Adrenal gland (tissue), 12 donors: ENCODE data around the gene BBX. TPM values are rescaled to one million over a fixed set of nuclear protein-coding genes. Genes with fewer than 3 reads are reported as not detected.

ENCODE experiments used
- DNase-seq, 7 donors: peaks; one replicate each; pipeline ENCODE4 v3.0.0-alpha.2; 2019 to 2020
- H3K27ac ChIP-seq, 5 donors: fragments of 200-600 bp; sonication (generic) in 4 of 5; 1 replicate in 3 of 5; 2 replicates in 2 of 5; pipeline versions ENCODE4 v1.5.1 to v1.8.0; 2016 to 2020; ENCODE audit warnings: mild to moderate bottlenecking in 1 of 5
- H3K27me3 ChIP-seq: fragments of 200-600 bp; 2 replicates; pipeline ENCODE4 v1.8.0; 2021
- H3K36me3 ChIP-seq, 2 donors: fragments of 200-600 bp; replicated peaks in 1 of 2; 1 replicate in 1 of 2; 2 replicates in 1 of 2; pipeline versions ENCODE4 v1.5.1 to v1.8.0; 2018 to 2022
- H3K4me1 ChIP-seq, 2 donors: fragments of 200-600 bp; replicated peaks in 1 of 2; 1 replicate in 1 of 2; 2 replicates in 1 of 2; pipeline versions ENCODE4 v1.5.1 to v1.8.0; 2018 to 2021
- H3K4me3 ChIP-seq, 4 donors: fragments of 200-600 bp; sonication (generic) in 3 of 4; one replicate each; pipeline ENCODE4 v1.5.1; 2016 to 2018
- H3K9me3 ChIP-seq, 3 donors: fragments of 200-600 bp; sonication (generic) in 1 of 3; replicated peaks in 1 of 3; 1 replicate in 2 of 3; 2 replicates in 1 of 3; pipeline versions ENCODE4 v1.5.1 to v1.8.0; 2016 to 2021
- POLR2A ChIP-seq, 2 donors: fragments of 450-650 bp; IDR thresholded peaks; one replicate each; pipeline ENCODE4 v1.6.1; 2017; ENCODE audit warnings: antibody characterized with exemption in 2 of 2, mild to moderate bottlenecking in 2 of 2, moderate library complexity in 1 of 2
- WGBS, 4 donors: extraction: QIAGEN DNeasy Blood & Tissue Kit in 2 of 4; methylation state at CpG; one replicate each; pipeline versions ENCODE4 v1.1.5 to v1.1.7; 2013 to 2017; 5-methylcytosine and 5-hydroxymethylcytosine counted together
- intact Hi-C, 2 donors: fragments of 100-400 bp; cut with DNase I; formaldehyde crosslinking; loops; one replicate each; pipeline versions ENCODE4 v1.14.1 to v1.15.0; 2022 to 2023
- polyA plus RNA-seq, 3 donors: library from polyadenylated mRNA; stranded (reverse); fragments of 200-250 nt in 2 of 3; fragments of 350-450 nt in 1 of 3; fragmentation: Illumina TruSeq in 1 of 3; extraction: RNeasy Lipid Tissue Mini Kit (QIAGEN cat#74804) in 1 of 3; gene quantifications; one replicate each; pipeline ENCODE4 v1.2.3, GENCODE V29; 2013 to 2014
- total RNA-seq, 9 donors: library from RNA; depleted of rRNA in 4 of 9; stranded (reverse); fragments of >200 nt in 4 of 9; fragments of 120-200 nt in 1 of 9; fragmentation: NEBNext Ultra II Directional in 1 of 9; extraction: Animal tissue kit (Norgen Biotek cat#: 25700) in 1 of 9; gene quantifications; one replicate each; pipeline versions ENCODE4 v1.1.0 to v1.2.4, GENCODE V29; 2013 to 2023
- TF ChIP-seq, protein P1 (sequence below), 6 experiments: fragments of 450-650 bp in 4 of 6; fragments of 200-600 bp in 2 of 6; sonication (generic) in 1 of 6; IDR thresholded peaks; 1 replicate in 5 of 6; 2 replicates in 1 of 6; pipeline versions ENCODE4 v1.5.1 to v1.8.0; 2016 to 2021; ENCODE audit warnings: antibody characterized with exemption in 6 of 6, mild to moderate bottlenecking in 2 of 6, moderate library complexity in 1 of 6
- donor health status: healthy with polysubstance abuse.
- donor health status: Bipolar disorder and iron deficiency.
- donor health status: DM: yes; HTN: yes; CAD: no.
- donor health status: DM: no; HTN: no; CAD: no.
- donor health status: DM: no; HTN: no; CAD: no.
- donor health status: DM: yes; HTN: yes; CAD: no.

Gene BBX
- total and polyA plus RNA-seq, 12 donors = 12.8 to 208 (median 116) TPM

DNA sequence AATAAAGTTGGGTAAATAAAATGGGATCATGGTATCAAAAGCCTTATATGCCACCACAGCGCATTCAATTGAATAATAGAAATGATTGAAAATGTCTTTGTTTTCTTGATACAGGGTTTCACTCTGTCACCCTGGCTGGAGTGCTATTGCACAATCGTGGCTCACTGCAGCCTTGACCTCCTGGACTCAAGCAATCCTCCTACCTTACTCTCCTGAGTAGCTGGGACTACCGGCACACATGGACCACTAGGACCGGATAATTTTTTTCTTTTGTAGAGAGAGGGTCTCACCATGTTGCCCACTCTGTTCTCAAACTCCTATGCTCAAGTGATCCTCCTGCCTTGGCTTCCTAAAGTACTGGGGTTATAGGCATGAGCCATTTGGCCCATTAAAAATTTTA is 33.8 kb upstream of the BBX start:
- H3K9me3 ChIP-seq = no peaks in the 10 kb centered on the region
- H3K4me1 ChIP-seq = no peaks in the 10 kb centered on the region
- H3K36me3 ChIP-seq = no peaks in the 10 kb centered on the region
- DNase-seq = peak; percentile 38 to 68 (median 62)
- TF ChIP-seq, protein P1, sequence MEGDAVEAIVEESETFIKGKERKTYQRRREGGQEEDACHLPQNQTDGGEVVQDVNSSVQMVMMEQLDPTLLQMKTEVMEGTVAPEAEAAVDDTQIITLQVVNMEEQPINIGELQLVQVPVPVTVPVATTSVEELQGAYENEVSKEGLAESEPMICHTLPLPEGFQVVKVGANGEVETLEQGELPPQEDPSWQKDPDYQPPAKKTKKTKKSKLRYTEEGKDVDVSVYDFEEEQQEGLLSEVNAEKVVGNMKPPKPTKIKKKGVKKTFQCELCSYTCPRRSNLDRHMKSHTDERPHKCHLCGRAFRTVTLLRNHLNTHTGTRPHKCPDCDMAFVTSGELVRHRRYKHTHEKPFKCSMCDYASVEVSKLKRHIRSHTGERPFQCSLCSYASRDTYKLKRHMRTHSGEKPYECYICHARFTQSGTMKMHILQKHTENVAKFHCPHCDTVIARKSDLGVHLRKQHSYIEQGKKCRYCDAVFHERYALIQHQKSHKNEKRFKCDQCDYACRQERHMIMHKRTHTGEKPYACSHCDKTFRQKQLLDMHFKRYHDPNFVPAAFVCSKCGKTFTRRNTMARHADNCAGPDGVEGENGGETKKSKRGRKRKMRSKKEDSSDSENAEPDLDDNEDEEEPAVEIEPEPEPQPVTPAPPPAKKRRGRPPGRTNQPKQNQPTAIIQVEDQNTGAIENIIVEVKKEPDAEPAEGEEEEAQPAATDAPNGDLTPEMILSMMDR (IDR thresholded peaks at IDR 0.05) = no peak
- no peak for TF ChIP-seq POLR2A (IDR thresholded peaks at IDR 0.05)
- WGBS, 4 donors = 47 to 61% (median 56%) methylated on average over 4 of the region's 4 CpGs
- H3K4me3 ChIP-seq = no peak overlapping the region
- no peaks in the 10 kb centered on the region for H3K27me3 ChIP-seq
- H3K27ac ChIP-seq = no peak overlapping the region
- intact Hi-C loops = no loop called here

DNA sequence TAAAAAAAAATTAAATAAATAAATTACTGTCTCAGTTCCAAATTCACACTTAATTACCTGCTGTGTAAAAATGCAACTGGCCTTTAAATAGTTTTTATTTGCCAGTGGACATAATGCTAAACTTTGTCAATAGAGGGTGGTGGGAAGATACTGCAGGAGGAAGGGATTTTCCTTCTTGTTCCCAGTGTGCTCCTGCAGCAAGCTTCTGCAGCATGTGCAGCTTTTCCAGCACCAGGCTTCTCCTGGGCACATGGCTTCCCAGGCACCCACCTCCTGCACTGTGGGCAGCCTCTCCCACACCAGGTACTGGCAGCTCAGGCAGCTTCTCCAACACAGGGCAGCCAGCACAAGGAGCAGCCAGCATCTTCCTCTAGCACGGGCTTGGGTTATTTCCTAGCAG is 29.6 kb upstream of the BBX start:
- Histone ChIP-seq H3K36me3 (no peaks in the 10 kb centered on the region), H3K4me3 (no peak overlapping the region), H3K27ac (no peak overlapping the region), H3K27me3 (no peaks in the 10 kb centered on the region), H3K9me3 (no peaks in the 10 kb centered on the region), H3K4me1 (no peaks in the 10 kb centered on the region)
- TF ChIP-seq, protein P1 (IDR thresholded peaks at IDR 0.05) = no peak
- no peak for TF ChIP-seq POLR2A (IDR thresholded peaks at IDR 0.05)
- no peak for DNase-seq
- WGBS, 4 donors = 88 to 100% (median 94%) methylated on average over 1 of the region's 1 CpG
- intact Hi-C loops = no loop called here

DNA sequence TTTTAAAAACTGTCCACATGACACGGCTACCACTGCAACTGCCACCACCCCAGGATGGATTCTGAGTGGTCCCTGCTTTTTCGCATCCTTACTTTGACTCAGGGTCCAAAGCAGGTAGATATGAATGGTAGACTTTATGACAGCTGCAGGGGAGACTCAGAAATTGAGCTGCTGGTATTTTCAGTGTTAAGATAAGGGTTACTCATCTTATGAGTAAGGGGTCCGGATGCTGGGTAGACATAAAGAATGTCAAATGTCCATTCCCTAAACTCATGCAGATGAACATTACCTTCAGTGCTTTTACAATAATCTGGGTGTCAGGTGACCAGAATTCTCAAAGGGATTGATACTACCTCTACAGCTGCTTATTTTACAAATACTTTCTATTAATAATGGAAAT is 25.9 kb upstream of the BBX start:
- WGBS, 4 donors = 84 to 97% (median 94%) methylated on average over 3 of the region's 3 CpGs
- Histone ChIP-seq H3K4me3 (no peak overlapping the region), H3K36me3 (no peaks in the 10 kb centered on the region), H3K27me3 (no peaks in the 10 kb centered on the region), H3K9me3 (no peaks in the 10 kb centered on the region), H3K27ac (no peak overlapping the region), H3K4me1 (no peaks in the 10 kb centered on the region)
- TF ChIP-seq POLR2A (IDR thresholded peaks at IDR 0.05) = no peak
- TF ChIP-seq, protein P1 (IDR thresholded peaks at IDR 0.05) = no peak
- intact Hi-C loops = no loop called here
- no peak for DNase-seq

DNA sequence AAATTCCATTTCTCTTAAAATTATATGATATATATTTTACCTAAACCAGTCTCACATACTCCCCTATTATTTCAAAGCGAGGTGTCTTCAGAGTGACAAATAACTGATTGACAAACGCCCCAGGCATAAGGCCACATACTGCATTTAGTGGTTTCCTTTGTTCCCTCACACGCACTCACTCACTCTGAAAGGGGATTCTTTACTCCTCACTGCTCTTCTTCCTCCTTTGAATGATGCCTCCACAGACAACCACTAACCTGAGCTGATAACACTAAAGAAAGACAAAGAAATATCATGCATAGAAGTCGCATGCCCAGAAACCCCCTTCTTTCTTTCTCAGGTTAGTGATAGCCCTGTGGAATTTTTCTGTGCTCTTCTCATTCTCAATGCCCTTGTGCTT is 24.1 kb upstream of the BBX start:
- no peaks in the 10 kb centered on the region for H3K36me3 ChIP-seq
- intact Hi-C loops = no loop called here
- no peak for DNase-seq
- H3K27me3 ChIP-seq = no peaks in the 10 kb centered on the region
- no peak overlapping the region for H3K27ac ChIP-seq
- WGBS, 4 donors = 80 to 90% (median 86%) methylated on average over 4 of the region's 4 CpGs
- H3K9me3 ChIP-seq = no peaks in the 10 kb centered on the region
- no peak overlapping the region for H3K4me3 ChIP-seq
- TF ChIP-seq, protein P1 (IDR thresholded peaks at IDR 0.05) = no peak
- TF ChIP-seq POLR2A (IDR thresholded peaks at IDR 0.05) = no peak
- no peaks in the 10 kb centered on the region for H3K4me1 ChIP-seq
